GM12865 (cell line): ENCODE measurements around the gene C11orf42.

ENCODE experiments used
- DNase-seq: peaks from one replicate; pipeline ENCODE4 v3.0.0; 2010; ENCODE audit warnings: low read depth
- H3K4me3 ChIP-seq: 2 replicates; pipeline ENCODE4 v1.5.1; 2011; ENCODE audit warnings: mild to moderate bottlenecking, low read depth, low read length, control low read depth
- CTCF ChIP-seq: IDR thresholded peaks from 2 replicates; pipeline ENCODE4 v1.5.1; 2011; ENCODE audit warnings: low read length, control low read depth, low read depth, inconsistent platforms; ENCODE audit not compliant: insufficient read depth; ENCODE audit errors: missing control alignments

C11orf42 gene

GRCh38 chr11:6203327-6203726 is 2.0 kb upstream of the C11orf42 start:
- no peak overlapping the region for H3K4me3 ChIP-seq
- peak; percentile 67 for DNase-seq
- no peak for TF ChIP-seq CTCF

GRCh38 chr11:6204706-6205105 is 651 bp upstream of the C11orf42 start:
- DNase-seq, result no peak
- H3K4me3 ChIP-seq, result no peak overlapping the region
- TF ChIP-seq CTCF, result no peak

- TF ChIP-seq CTCF, result no peak
- no peak overlapping the region for H3K4me3 ChIP-seq
- no peak for DNase-seq
Observed at GRCh38 chr11:6206456-6207180, 1.3 kb downstream of the C11orf42 start.

- no peak for DNase-seq
- H3K4me3 ChIP-seq, result no peak overlapping the region
- TF ChIP-seq CTCF, result no peak
Observed at GRCh38 chr11:6209801-6210200, 4.4 kb downstream of the C11orf42 start.

GRCh38 chr11:6210274-6210955 is 5.1 kb downstream of the C11orf42 start:
- DNase-seq, result no peak
- TF ChIP-seq CTCF, result no peak
- H3K4me3 ChIP-seq, result no peak overlapping the region

- no peak for TF ChIP-seq CTCF
- no peak for DNase-seq
- H3K4me3 ChIP-seq, result no peak overlapping the region
Observed at GRCh38 chr11:6214530-6214929, 9.2 kb downstream of the C11orf42 start.
